Ectodermal cell (in vitro differentiated cells): Measurements from ENCODE around the gene PKN1.

Experiments
- H3K27ac ChIP-seq: 2 replicates; pipeline ENCODE4 v1.7.0; 2013; ENCODE audit warnings: mild to moderate bottlenecking, low read depth, low read length; ENCODE audit not compliant: insufficient read depth, poor library complexity, severe bottlenecking
- H3K27me3 ChIP-seq: 2 replicates; pipeline ENCODE4 v1.7.0; 2013; ENCODE audit warnings: mild to moderate bottlenecking, low read length; ENCODE audit not compliant: insufficient read depth, control insufficient read depth, poor library complexity, severe bottlenecking
- H3K36me3 ChIP-seq: one replicate; pipeline ENCODE4 v1.7.0; 2013; ENCODE audit warnings: low read length; ENCODE audit not compliant: control insufficient read depth, insufficient read depth
- H3K4me1 ChIP-seq: one replicate; pipeline ENCODE4 v1.7.0; 2013; ENCODE audit warnings: low read length; ENCODE audit not compliant: control insufficient read depth, insufficient read depth
- H3K4me3 ChIP-seq: 2 replicates; pipeline ENCODE4 v1.7.0; 2013; ENCODE audit warnings: low read depth, low read length, control low read depth; ENCODE audit not compliant: insufficient read depth
- H3K9me3 ChIP-seq: 2 replicates; pipeline ENCODE4 v1.7.0; 2013; ENCODE audit warnings: mild to moderate bottlenecking, low read length, moderate library complexity; ENCODE audit not compliant: control insufficient read depth
- WGBS, 2 experiments: methylation state at CpG; one replicate each; pipeline ENCODE4 v1.1.7; 2013; ENCODE audit warnings: missing lambda C conversion rate in 2 of 2; 5-methylcytosine and 5-hydroxymethylcytosine counted together

Gene PKN1

GRCh38 chr19:14433554-14434501 lies 722 bp downstream of the PKN1 start:
- H3K36me3 ChIP-seq, result no peaks in the 10 kb centered on the region
- no peaks in the 10 kb centered on the region for H3K9me3 ChIP-seq
- no peak overlapping the region for H3K27ac ChIP-seq
- H3K4me1 ChIP-seq, result peaks cover 11% of the 10 kb centered on the region
- 14% methylated on average over 52 of the region's 52 CpGs for WGBS, 2 experiments
- H3K27me3 ChIP-seq, result peaks cover 18% of the 10 kb centered on the region
- peak overlapping the region; percentile 48 for H3K4me3 ChIP-seq

DNA sequence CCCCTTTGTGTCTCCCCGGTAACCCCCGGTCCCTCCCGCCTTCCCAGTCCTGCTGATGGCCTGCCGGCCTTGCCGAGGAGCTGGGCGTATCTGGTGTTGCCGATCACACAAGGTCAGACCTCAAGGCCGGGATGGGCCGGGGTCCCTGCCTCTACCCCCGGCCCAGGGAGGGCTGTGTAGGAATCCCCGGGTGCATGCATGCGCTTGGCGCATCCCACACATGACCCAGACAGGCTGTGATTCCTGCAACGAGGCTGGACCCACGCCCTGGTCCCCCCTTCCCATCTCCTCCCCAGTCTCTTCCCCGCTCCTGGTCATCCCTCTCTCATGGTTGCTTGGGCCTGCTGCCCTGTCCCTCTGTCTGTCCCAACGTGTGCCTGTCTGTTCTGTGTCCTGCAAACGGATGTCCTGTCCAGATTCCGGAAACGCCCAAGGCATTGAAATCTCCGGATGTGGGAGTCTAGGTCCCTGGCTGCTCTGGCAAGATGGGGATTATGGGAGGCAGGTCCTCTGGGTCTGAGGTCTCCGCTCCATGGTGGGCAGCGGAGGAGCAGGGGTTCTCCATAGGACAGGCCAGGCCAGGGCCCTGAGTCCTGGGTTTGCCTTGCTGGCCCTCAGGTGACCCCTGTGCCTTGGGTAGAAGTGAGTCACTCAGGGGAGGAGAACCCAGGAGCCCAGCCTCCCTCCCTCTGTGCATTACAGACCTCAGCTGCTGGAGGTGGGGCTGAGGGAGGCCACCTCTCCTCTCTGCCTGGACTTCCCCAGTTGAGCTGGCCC lies 1.6 kb downstream of the PKN1 start:
- Histone ChIP-seq H3K4me3 (peak overlapping the region; percentile 48), H3K4me1 (peaks cover 11% of the 10 kb centered on the region), H3K9me3 (no peaks in the 10 kb centered on the region), H3K27me3 (peaks cover 18% of the 10 kb centered on the region), H3K36me3 (no peaks in the 10 kb centered on the region), H3K27ac (no peak overlapping the region)
- 86 to 87% methylated on average over 23 of the region's 23 CpGs for WGBS, 2 experiments

DNA sequence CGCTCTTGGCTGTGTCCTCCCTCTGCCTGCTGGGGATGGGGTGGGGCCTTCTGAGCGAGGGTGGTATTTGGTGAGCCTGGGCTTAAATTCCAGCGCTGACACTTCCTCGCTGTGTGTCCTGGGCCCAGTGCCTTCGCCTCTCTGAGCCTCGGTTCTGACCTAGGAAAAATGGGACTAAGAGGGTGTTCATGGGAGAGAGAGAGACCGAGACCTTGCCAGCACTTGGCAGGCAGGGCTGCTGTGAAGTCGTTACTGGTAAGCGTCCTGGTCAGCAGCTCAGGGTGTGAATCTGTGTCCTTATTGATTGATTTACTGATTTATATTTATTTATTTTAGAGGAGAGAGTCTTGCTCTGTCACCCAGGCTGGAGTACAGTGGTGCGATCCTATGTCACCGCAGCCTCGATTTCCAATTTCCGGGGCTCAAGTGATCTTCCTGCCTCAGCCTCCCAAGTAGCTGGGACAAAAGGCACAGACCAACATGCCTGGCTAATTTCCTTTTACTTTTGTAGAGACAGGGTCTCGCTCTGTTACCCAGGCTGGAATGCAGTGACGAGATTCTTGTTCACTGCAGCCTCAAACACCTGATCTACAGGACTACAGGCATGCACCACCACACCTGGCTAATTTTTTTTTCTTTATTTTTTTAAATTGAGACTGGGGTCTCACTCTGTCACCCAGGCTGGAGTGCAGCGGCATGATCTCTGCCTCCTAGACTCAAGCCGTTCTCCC lies 2.4 kb downstream of the PKN1 start:
- 88 to 91% methylated on average over 17 of the region's 17 CpGs for WGBS, 2 experiments
- H3K9me3 ChIP-seq, result no peaks in the 10 kb centered on the region

GRCh38 chr19:14437578-14438140 lies 4.6 kb downstream of the PKN1 start:
- WGBS, 2 experiments, result 94% methylated on average over 7 of the region's 7 CpGs
- H3K9me3 ChIP-seq, result no peaks in the 10 kb centered on the region
- no peak overlapping the region for H3K27ac ChIP-seq
- no peaks in the 10 kb centered on the region for H3K27me3 ChIP-seq
- H3K4me1 ChIP-seq, result peaks cover 11% of the 10 kb centered on the region
- no peaks in the 10 kb centered on the region for H3K36me3 ChIP-seq
- H3K4me3 ChIP-seq, result no peak overlapping the region

More for the DNA sequence above, 2.4 kb downstream of the PKN1 start:
- peaks cover 11% of the 10 kb centered on the region for H3K4me1 ChIP-seq
- no peak overlapping the region for H3K4me3 ChIP-seq
- H3K36me3 ChIP-seq, result no peaks in the 10 kb centered on the region
- H3K27me3 ChIP-seq, result peaks cover 17% of the 10 kb centered on the region
- H3K27ac ChIP-seq, result no peak overlapping the region

GRCh38 chr19:14439014-14439413 lies 5.9 kb downstream of the PKN1 start:
- WGBS, 2 experiments, result 94% methylated on average over 9 of the region's 9 CpGs
- Histone ChIP-seq H3K36me3 (peaks cover 8% of the 10 kb centered on the region), H3K27ac (no peak overlapping the region), H3K27me3 (no peaks in the 10 kb centered on the region), H3K4me1 (peaks cover 8% of the 10 kb centered on the region), H3K9me3 (no peaks in the 10 kb centered on the region), H3K4me3 (no peak overlapping the region)

- Histone ChIP-seq H3K36me3 (peaks cover 16% of the 10 kb centered on the region), H3K27ac (no peak overlapping the region), H3K9me3 (no peaks in the 10 kb centered on the region), H3K27me3 (no peaks in the 10 kb centered on the region), H3K4me3 (no peak overlapping the region), H3K4me1 (no peaks in the 10 kb centered on the region)
- WGBS, 2 experiments, result 86 to 87% methylated on average over 9 of the region's 9 CpGs
Observed at GRCh38 chr19:14440049-14440448, 6.9 kb downstream of the PKN1 start.

DNA sequence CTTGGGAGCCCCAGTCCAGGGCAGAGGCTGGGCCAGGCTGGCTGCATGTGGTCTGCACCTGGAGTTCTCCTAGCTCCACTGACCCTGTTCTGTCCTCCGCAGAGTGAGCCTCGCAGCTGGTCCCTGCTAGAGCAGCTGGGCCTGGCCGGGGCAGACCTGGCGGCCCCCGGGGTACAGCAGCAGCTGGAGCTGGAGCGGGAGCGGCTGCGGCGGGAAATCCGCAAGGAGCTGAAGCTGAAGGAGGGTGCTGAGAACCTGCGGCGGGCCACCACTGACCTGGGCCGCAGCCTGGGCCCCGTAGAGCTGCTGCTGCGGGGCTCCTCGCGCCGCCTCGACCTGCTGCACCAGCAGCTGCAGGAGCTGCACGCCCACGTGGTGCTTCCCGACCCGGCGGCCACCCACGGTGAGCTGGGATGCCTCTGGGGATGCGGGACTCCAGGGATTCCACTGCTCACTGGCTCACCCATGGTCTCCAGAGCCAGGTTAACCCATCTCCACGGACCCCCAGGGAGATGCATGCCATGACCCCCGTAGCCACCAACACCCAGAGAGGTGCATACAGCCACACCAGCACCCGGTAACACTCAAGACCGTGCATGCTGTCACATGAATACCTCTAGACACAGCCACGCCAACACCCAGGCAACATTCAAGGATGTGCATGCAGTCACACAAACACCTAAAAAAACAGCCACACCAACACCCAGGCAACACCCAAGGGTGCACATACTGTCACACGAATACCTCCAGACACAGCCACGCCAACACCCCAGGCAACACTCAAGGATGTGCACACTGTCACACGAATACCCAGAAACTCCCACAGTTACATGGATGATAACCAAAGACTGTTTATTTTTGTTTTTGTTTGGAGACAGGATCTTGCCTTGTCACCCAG lies 8.2 kb downstream of the PKN1 start:
- no peaks in the 10 kb centered on the region for H3K4me1 ChIP-seq
- H3K27me3 ChIP-seq, result no peaks in the 10 kb centered on the region
- peaks cover 23% of the 10 kb centered on the region for H3K36me3 ChIP-seq
- no peak overlapping the region for H3K27ac ChIP-seq
- H3K9me3 ChIP-seq, result no peaks in the 10 kb centered on the region
- 94% methylated on average over 34 of the region's 34 CpGs for WGBS, 2 experiments
- no peak overlapping the region for H3K4me3 ChIP-seq

GRCh38 chr19:14442891-14443631 lies 10.0 kb downstream of the PKN1 start:
- 96 to 98% methylated on average over 16 of the region's 16 CpGs for WGBS, 2 experiments

More at GRCh38 chr19:14442891-14443631, 10.0 kb downstream of the PKN1 start:
- Histone ChIP-seq H3K27me3 (no peaks in the 10 kb centered on the region), H3K4me1 (no peaks in the 10 kb centered on the region), H3K9me3 (no peaks in the 10 kb centered on the region), H3K36me3 (peaks cover 30% of the 10 kb centered on the region), H3K4me3 (no peak overlapping the region), H3K27ac (no peak overlapping the region)
